ENCODE data around the gene HSP90AB1.

Gene HSP90AB1

GRCh38 chr6:44292661-44293365 lies 45.9 kb downstream of the HSP90AB1 start:
- no peak for DNase-seq

- no peak for DNase-seq
Measured at GRCh38 chr6:44294832-44295791, 48.2 kb downstream of the HSP90AB1 start.

- DNase-seq, result peak; percentile 35
Measured at GRCh38 chr6:44297063-44298038, 50.5 kb downstream of the HSP90AB1 start.

GRCh38 chr6:44298055-44298803 lies 51.3 kb downstream of the HSP90AB1 start:
- DNase-seq, result no peak

GRCh38 chr6:44298864-44299263 lies 52.0 kb downstream of the HSP90AB1 start:
- DNase-seq, result no peak

GRCh38 chr6:44300292-44300823 lies 53.5 kb downstream of the HSP90AB1 start:
- no peak for DNase-seq

GRCh38 chr6:44301106-44301505 lies 54.2 kb downstream of the HSP90AB1 start:
- DNase-seq, result no peak

- DNase-seq, result no peak
Measured at GRCh38 chr6:44301782-44302564, 55.1 kb downstream of the HSP90AB1 start.

- DNase-seq, result no peak
Measured at GRCh38 chr6:44302856-44303255, 56.0 kb downstream of the HSP90AB1 start.

All from OCI-M1 (cell line).